Activated CD8-positive, alpha-beta memory T cell treated with anti-CD3 and anti-CD28 coated beads, Interleukin-2, amount 10 ng/mL, durations not matched to agents 7 days and 5 days (primary cell): ENCODE measurements around the gene EFNA5. TPM values are rescaled to one million over a fixed set of nuclear protein-coding genes. Genes with fewer than 3 reads are reported as not detected.

ENCODE experiments used
- ATAC-seq: fragments of 150-1000 bp; cut with Tn5 transposase; one replicate; pipeline ENCODE4 v1.10.0; 2021; ENCODE audit warnings: moderate library complexity
- CTCF ChIA-PET: fragments of 350-600 bp; sonication (Branson Sonifier 250); formaldehyde crosslinking; loops from one replicate; lab custom pipeline; 2021; ENCODE audit warnings: antibody characterized with exemption; lab: Charles Lee
- DNase-seq: peaks from one replicate; pipeline ENCODE4 v3.0.0-alpha.2; 2020
- H3K27ac Mint-ChIP-seq: one replicate; pipeline ENCODE4 v1.8.0; 2021; ENCODE audit warnings: mild to moderate bottlenecking, mixed read lengths
- H3K27me3 Mint-ChIP-seq: one replicate; pipeline ENCODE4 v1.8.0; 2021; ENCODE audit warnings: mixed read lengths
- H3K36me3 Mint-ChIP-seq: one replicate; pipeline ENCODE4 v1.8.0; 2021; ENCODE audit warnings: mild to moderate bottlenecking, mixed read lengths
- H3K4me1 Mint-ChIP-seq: one replicate; pipeline ENCODE4 v1.8.0; 2021; ENCODE audit warnings: mixed read lengths
- H3K4me3 Mint-ChIP-seq: one replicate; pipeline ENCODE4 v1.8.0; 2021; ENCODE audit warnings: mild to moderate bottlenecking, moderate library complexity, mixed read lengths
- H3K9me3 Mint-ChIP-seq: one replicate; pipeline ENCODE4 v1.8.0; 2022; ENCODE audit warnings: low read depth, mixed read lengths
- total RNA-seq, 2 experiments: library from RNA; stranded (reverse); gene quantifications; one replicate each; pipeline ENCODE4 v1.2.3, GENCODE V29; 2021

The EFNA5 gene
- total RNA-seq, 2 experiments from 2014 or later = not detected

DNA sequence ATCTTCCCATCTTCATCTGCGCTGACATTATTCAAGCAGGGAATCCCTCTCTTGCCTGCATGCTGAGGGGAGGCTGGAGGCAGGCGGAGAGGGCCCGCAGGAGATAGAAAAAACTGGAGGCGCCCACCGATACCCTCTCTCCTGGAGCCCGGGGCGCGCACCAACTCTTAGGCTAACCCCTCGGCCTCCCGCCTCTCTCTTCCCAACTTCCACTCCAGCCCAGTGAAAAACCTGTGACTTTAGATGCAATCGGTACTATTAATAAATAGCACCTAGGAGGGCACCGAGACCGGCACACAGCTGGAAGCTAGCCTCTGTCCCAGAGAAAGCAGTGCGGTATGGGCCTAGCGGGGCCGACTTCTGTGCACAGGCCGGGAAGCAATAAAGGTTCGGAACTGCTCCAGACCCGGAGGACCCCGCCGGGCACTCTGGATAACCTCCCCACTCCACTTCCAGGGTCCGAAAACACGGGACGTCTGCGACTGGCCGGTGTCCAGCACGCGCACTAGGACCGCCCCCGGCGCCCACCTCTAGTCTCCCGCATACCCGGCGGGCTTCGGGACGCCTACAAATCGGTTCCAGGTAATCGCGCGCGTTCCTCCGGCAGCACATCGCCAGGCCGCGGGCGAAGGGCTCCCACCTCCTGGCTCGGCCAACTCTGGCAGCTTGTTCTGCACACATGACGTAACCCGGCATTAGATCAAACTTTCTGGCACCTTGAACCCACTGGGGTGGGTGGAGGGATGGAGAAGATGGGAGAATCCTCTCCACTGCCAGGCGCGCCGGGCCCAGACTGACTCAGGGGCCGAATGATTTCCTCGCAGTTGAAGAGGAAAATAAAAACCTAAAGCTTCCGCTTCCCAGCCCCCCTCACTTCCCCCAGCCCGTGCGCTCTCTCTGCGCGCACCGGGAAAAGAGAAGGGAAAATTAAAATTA is 1.4 kb downstream of the EFNA5 start:
- no peak overlapping the region for H3K27ac Mint-ChIP-seq
- H3K4me1 Mint-ChIP-seq = peaks cover 29% of the 10 kb centered on the region
- H3K4me3 Mint-ChIP-seq = peak overlapping the region; percentile 36
- ATAC-seq (no peak), DNase-seq (no peak)
- CTCF ChIA-PET = no interaction called here
- peaks cover 81% of the 10 kb centered on the region for H3K27me3 Mint-ChIP-seq
- no peaks in the 10 kb centered on the region for H3K36me3 Mint-ChIP-seq
- no peaks in the 10 kb centered on the region for H3K9me3 Mint-ChIP-seq

DNA sequence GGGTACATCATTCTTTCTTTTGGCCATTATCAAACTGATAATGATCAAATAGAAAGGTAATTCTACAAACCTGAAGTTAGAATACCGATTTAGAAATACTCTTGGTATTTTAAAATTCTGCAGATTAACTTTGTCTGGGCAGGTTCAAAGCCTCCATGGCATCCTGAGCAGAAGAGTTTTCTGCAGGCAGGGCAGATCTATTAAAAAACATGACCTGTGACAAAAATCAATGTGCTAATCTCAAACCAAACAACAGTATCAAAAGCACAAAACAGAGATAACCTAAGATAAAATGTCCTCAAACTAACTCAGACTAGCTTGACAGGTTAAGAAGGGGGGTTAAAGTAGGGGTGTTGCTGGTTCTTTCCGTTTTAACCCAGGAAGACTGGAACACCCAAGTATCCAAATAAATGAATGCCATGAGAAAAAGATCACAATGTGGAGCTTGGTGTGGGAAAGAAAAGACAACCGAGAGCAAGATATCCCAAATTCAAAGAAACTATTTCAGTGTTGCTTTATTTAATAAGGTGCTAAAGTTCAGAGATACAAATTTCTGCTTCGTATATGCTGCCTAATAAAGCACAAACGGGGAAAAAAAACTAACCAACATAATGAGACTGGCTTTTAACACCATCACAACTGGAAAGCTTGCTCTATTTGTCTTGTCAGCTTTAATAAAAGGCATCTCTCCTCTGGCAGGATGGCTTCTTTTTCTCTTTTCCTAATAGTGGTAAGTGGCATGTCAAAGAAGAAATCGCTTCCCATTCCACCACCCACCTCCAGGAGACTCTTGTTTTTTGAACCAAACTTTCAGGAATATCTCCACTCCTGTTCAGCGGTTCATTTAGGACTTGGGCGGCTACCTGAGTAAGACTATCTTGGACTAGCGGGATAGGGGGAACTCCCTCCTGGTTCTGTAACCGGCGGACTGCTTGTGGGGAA is 2.3 kb downstream of the EFNA5 start:
- ATAC-seq = no peak

DNA sequence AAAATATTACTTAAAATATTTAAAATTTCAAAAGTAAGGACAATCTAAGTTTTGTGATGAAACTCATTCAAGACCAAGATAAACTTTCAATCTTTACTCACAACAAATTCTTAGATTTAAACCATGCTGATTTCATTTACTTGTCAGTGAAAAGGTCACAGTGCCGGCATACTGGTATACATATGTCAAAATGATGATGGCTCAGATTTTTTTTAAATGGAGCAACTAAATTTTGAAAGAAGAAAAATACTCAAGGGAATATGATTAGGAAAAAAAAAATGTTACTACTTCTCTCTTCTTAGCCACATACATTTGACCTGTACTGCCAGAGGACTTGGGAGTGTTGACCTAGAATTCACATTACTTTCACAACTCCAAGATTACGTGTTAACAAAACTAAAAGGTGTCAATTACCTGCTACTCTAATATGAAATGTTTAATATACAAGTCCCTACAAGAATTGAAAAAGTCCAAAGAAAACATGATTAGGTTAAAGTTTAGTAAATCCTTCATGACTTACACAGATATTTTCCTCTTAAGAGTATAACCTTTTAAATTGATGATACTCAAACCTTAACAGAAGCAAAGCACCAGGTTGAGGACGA is 4.6 kb downstream of the EFNA5 start:
- CTCF ChIA-PET = no interaction called here
- H3K27ac Mint-ChIP-seq = no peak overlapping the region
- no peaks in the 10 kb centered on the region for H3K36me3 Mint-ChIP-seq
- no peaks in the 10 kb centered on the region for H3K9me3 Mint-ChIP-seq
- peaks cover 9% of the 10 kb centered on the region for H3K4me1 Mint-ChIP-seq
- no peak overlapping the region for H3K4me3 Mint-ChIP-seq
- peaks cover 54% of the 10 kb centered on the region for H3K27me3 Mint-ChIP-seq
- DNase-seq (no peak), ATAC-seq (no peak)

More for the DNA sequence above, 2.3 kb downstream of the EFNA5 start:
- no peak overlapping the region for H3K4me3 Mint-ChIP-seq
- peaks cover 25% of the 10 kb centered on the region for H3K4me1 Mint-ChIP-seq
- CTCF ChIA-PET = no interaction called here
- DNase-seq = no peak
- no peaks in the 10 kb centered on the region for H3K9me3 Mint-ChIP-seq
- no peaks in the 10 kb centered on the region for H3K36me3 Mint-ChIP-seq
- H3K27me3 Mint-ChIP-seq = peaks cover 72% of the 10 kb centered on the region
- no peak overlapping the region for H3K27ac Mint-ChIP-seq

DNA sequence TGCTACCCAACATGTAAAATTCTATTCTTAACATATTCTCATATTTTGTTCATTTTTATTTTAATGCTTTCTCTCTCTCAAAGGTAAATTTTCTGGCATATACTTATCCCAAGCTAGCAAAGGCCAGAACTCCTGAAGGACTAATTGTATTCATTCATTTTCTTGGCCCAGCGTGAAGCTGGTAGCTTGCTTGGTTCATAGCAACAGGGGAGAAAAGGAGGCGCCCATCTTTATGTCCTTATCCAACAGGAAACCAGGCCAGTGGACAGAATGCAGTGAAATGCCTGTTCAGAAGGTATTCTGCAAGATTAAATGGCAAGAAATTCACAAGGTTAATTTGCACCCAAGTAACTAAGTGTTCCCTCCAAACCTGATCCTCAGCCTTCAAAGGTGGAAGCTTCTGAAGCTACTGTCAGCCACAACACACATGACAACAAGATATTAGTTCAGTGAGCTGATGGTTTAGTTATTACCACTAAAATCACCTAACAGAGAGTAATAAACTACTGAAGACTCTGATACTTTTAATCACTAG is 5.6 kb downstream of the EFNA5 start:
- Mint-ChIP-seq H3K27ac (no peak overlapping the region), H3K4me3 (no peak overlapping the region), H3K4me1 (peaks cover 3% of the 10 kb centered on the region), H3K9me3 (no peaks in the 10 kb centered on the region), H3K27me3 (peaks cover 50% of the 10 kb centered on the region), H3K36me3 (no peaks in the 10 kb centered on the region)
- ATAC-seq (no peak), DNase-seq (no peak)
- CTCF ChIA-PET = no interaction called here

DNA sequence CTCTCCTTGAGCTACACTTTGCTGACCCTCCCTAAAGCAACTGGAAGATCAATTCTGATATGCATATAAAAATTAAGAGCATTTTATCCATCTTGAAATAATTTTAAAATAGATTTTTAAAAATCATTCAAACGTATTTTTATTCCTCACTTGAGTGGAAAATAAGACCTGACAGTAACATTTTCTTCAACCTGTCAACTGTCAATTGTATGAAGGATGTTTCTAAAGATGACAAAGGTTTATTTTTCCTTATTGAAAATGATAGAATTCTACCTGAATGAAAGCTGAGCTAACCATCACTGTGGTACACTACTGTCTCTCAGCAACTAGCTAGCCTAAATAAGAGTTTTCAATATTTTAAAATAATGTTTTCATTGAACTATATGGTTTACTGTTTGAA is 7.0 kb downstream of the EFNA5 start:
- no peaks in the 10 kb centered on the region for H3K4me1 Mint-ChIP-seq
- CTCF ChIA-PET = interaction anchor here (1.1 kb wide), 1 partner anchor 91 kb away, joined by 3 read pairs; no protein-coding TSS in a partner anchor
- H3K4me3 Mint-ChIP-seq = no peak overlapping the region
- ATAC-seq = no peak
- no peaks in the 10 kb centered on the region for H3K9me3 Mint-ChIP-seq
- H3K36me3 Mint-ChIP-seq = no peaks in the 10 kb centered on the region
- H3K27me3 Mint-ChIP-seq = peaks cover 43% of the 10 kb centered on the region
- DNase-seq = no peak
- H3K27ac Mint-ChIP-seq = no peak overlapping the region

DNA sequence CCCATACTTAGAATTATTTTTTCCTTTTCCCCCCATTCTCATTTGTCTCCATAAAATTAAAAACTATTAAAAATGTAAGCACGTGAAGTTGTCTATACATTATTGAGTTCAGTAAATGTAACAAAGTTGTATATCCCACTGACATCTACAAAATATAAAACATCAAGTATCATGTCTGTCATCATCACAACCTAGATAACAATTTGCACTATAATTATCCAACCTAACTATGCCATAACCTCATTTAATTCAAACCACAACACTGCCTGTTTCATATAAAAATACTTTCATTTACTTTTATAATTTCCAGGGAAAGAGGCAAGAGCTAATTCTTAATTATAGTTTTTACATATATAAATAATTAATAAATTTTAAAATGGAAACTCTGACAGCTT is 9.1 kb downstream of the EFNA5 start:
- CTCF ChIA-PET = no interaction called here
- no peaks in the 10 kb centered on the region for H3K9me3 Mint-ChIP-seq

DNA sequence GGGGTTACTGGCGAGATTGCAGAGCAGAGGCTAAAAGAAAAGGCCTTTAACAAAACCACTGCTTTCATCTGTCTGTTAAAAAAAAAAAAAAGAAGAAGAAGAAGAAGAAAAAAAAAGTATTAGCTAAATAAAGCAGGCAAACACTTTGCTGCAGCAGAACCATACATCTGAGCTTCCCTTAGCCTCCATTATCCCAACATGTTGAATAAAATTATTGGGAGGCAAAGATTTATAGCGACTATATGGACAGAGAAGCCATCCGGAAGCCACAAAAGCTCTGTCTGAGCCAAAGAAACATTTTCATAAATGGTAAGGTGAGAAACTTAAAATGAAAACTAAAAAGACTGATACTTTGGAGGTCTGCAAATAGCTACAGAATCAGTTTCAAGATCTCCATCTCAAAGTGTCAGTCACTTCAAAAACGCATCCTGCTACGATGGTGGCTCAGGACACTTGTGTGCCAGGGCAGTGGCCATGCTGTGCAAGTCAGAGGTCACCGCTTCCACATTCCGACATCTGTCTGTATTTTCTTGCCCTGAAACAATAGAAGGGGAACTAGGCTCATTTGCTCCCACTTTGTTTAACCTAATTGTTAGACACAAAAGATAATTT is 9.6 kb downstream of the EFNA5 start:
- H3K9me3 Mint-ChIP-seq = no peaks in the 10 kb centered on the region
- H3K4me1 Mint-ChIP-seq = no peaks in the 10 kb centered on the region
- H3K27me3 Mint-ChIP-seq = peaks cover 32% of the 10 kb centered on the region
- DNase-seq (no peak), ATAC-seq (no peak)
- H3K27ac Mint-ChIP-seq = no peak overlapping the region
- CTCF ChIA-PET = no interaction called here
- no peak overlapping the region for H3K4me3 Mint-ChIP-seq
- H3K36me3 Mint-ChIP-seq = no peaks in the 10 kb centered on the region

More for the DNA sequence above, 9.1 kb downstream of the EFNA5 start:
- no peak overlapping the region for H3K27ac Mint-ChIP-seq
- ATAC-seq = no peak
- peaks cover 37% of the 10 kb centered on the region for H3K27me3 Mint-ChIP-seq
- no peak overlapping the region for H3K4me3 Mint-ChIP-seq
- DNase-seq = no peak
- no peaks in the 10 kb centered on the region for H3K4me1 Mint-ChIP-seq
- no peaks in the 10 kb centered on the region for H3K36me3 Mint-ChIP-seq

DNA sequence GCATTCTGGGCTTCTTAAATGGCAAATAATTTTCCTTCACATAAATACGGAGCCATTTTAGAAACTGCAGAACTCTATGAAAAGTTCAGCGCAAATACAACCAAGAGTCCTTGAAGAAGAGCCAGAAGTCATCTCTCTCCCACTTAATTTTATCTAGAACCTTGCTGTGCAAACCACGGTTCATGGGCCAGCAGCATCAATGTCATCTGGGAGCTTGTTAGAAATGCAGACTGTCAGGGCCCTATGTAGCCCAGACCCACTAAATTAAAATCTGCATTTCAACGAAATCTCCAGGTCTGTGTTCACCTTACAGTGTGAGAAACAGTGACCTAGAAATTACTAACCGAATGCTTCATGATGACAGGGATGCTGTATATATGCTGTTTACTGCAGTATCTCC is 12.2 kb downstream of the EFNA5 start:
- DNase-seq (no peak), ATAC-seq (no peak)
- H3K27ac Mint-ChIP-seq = no peak overlapping the region
- H3K4me1 Mint-ChIP-seq = no peaks in the 10 kb centered on the region
- no peaks in the 10 kb centered on the region for H3K36me3 Mint-ChIP-seq
- no peak overlapping the region for H3K4me3 Mint-ChIP-seq
- peaks cover 30% of the 10 kb centered on the region for H3K27me3 Mint-ChIP-seq
- H3K9me3 Mint-ChIP-seq = no peaks in the 10 kb centered on the region
- CTCF ChIA-PET = no interaction called here

DNA sequence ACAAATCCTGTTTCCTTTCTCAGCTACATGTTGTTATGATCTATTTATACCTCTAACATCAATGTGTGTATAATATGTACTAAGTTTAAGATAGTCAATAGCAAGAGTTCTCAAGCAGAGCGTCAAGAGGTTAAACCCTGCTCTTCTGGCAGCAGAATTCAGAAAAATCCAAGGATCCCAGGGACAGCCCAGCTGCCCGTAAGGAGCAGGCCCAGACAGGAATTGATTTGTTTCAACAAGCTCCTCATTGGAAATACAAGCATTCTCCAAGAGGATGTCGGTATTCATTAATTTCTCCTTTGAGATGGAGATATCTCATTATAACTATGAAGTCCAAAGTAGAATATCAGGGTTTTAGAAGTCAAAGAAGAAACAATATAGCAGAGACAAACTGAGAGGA is 14.9 kb downstream of the EFNA5 start:
- CTCF ChIA-PET = interaction anchor here (0.5 kb wide), 1 partner anchor 443 kb away, joined by 3 read pairs; no protein-coding TSS in a partner anchor
- H3K9me3 Mint-ChIP-seq = no peaks in the 10 kb centered on the region
- H3K4me3 Mint-ChIP-seq = no peak overlapping the region
- no peak for ATAC-seq
- DNase-seq = no peak
- no peaks in the 10 kb centered on the region for H3K36me3 Mint-ChIP-seq
- H3K4me1 Mint-ChIP-seq = no peaks in the 10 kb centered on the region
- H3K27me3 Mint-ChIP-seq = peaks cover 34% of the 10 kb centered on the region
- no peak overlapping the region for H3K27ac Mint-ChIP-seq

DNA sequence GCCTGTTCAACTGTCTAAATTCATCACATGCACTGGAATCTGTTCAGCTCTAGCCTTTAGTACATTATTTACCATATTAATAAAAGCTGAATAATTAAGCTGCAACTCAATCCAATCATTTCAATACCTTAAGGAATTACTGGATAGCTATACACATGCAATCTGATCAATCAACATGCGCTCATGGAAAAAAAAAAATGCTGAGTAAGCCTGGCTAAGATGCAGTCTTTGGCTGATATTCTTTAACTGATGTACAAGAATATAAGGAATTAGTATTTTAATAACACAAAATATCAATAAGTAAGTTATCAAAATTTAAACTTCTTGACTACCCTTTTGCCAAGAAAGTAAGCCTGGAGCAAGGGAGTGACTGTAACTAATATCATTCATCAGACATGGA is 15.9 kb downstream of the EFNA5 start:
- CTCF ChIA-PET = no interaction called here
- H3K36me3 Mint-ChIP-seq = no peaks in the 10 kb centered on the region
- ATAC-seq = no peak

DNA sequence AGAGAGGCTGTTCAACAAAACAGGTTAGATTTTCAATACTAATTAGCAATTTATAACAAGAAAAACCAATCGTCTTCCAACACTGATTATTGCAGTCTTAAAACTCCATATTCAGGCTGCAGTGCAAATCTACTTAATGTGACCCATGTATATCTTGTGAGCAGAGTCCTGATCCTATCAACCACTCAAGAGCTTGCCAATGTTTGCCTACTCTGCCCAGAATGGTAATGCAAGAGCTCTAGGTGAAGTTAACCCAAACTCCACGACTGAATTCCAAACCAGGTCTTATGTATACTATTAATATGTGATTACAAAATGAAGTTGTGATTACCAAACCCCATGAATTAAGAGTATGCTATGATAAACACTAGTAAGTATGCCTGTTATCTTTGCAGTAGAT is 17.1 kb downstream of the EFNA5 start:
- CTCF ChIA-PET = no interaction called here
- no peak overlapping the region for H3K4me3 Mint-ChIP-seq
- ATAC-seq = no peak

More for the DNA sequence above, 15.9 kb downstream of the EFNA5 start:
- Mint-ChIP-seq H3K27ac (no peak overlapping the region), H3K4me3 (no peak overlapping the region), H3K27me3 (peaks cover 32% of the 10 kb centered on the region), H3K9me3 (no peaks in the 10 kb centered on the region), H3K4me1 (no peaks in the 10 kb centered on the region)
- DNase-seq = no peak

DNA sequence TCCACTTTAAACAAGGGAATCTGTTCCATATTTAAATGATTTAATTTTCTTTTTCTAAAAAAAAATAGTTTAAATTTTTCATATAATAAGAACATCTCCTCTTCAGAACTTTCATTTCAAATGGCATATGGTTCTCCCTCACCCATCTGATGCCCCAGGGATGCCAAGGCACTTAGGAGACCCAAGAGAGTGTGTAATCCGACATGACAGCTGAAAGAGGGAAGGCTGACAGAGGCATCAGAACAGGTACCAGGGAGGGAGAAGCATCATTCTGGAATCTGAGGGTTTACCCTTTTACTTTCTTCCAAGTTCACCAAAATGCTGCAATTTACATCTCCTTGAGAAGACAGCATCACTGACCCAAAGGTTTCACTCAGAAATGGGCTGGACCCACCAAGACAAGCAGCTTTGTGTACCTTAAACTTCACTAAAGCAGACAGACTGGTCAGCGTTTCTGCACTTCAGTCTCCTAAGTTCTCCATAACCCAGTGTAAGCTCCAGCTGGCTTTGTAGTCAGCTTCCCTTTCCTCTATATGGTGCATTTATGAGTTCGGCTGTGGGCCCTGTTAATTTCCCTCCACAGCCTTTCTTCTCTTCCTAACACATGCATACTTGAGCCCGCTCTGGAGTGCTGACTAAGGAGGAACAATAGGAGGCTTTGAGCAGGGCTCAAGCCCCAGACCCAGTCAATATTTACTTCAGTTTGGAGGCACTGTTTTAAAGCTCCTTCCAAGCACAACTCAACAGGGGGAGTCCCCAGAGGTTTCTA is 17.7 kb downstream of the EFNA5 start:
- DNase-seq (no peak), ATAC-seq (no peak)
- no peaks in the 10 kb centered on the region for H3K4me1 Mint-ChIP-seq
- H3K27me3 Mint-ChIP-seq = peaks cover 23% of the 10 kb centered on the region
- no peaks in the 10 kb centered on the region for H3K36me3 Mint-ChIP-seq
- H3K4me3 Mint-ChIP-seq = no peak overlapping the region
- no peak overlapping the region for H3K27ac Mint-ChIP-seq
- CTCF ChIA-PET = no interaction called here
- no peaks in the 10 kb centered on the region for H3K9me3 Mint-ChIP-seq

More for the DNA sequence above, 17.1 kb downstream of the EFNA5 start:
- Mint-ChIP-seq H3K27me3 (peaks cover 27% of the 10 kb centered on the region), H3K9me3 (no peaks in the 10 kb centered on the region), H3K36me3 (no peaks in the 10 kb centered on the region), H3K27ac (no peak overlapping the region), H3K4me1 (no peaks in the 10 kb centered on the region)
- no peak for DNase-seq
